Mucosa of descending colon (tissue), 3 donors: ENCODE results near the gene TMEM272. TPM values are rescaled to one million over a fixed set of nuclear protein-coding genes. Genes with fewer than 3 reads are reported as not detected.

Experiments used
- ATAC-seq: fragments of 200-7000 bp; cut with Tn5 transposase; one replicate; pipeline ENCODE4 v1.9.1; 2020; ENCODE audit warnings: mild to moderate bottlenecking, moderate library complexity
- DNase-seq, 3 donors: peaks; one replicate each; pipeline ENCODE4 v3.0.0-alpha.2; 2020
- H3K36me3 ChIP-seq: fragments of 200-600 bp; one replicate; pipeline ENCODE4 v1.8.0; 2021; ENCODE audit warnings: low read depth, mild to moderate bottlenecking
- H3K4me1 ChIP-seq: fragments of 200-600 bp; one replicate; pipeline ENCODE4 v1.8.0; 2021; ENCODE audit warnings: low read depth, mild to moderate bottlenecking
- H3K4me3 ChIP-seq: fragments of 200-600 bp; one replicate; pipeline ENCODE4 v1.8.0; 2021; ENCODE audit warnings: mild to moderate bottlenecking
- H3K9me3 ChIP-seq: fragments of 200-600 bp; one replicate; pipeline ENCODE4 v1.8.0; 2021; ENCODE audit warnings: mild to moderate bottlenecking
- CTCF ChIP-seq: fragments of 200-600 bp; IDR thresholded peaks from one replicate; pipeline ENCODE4 v1.8.0; 2022; ENCODE audit warnings: antibody characterized with exemption, mild to moderate bottlenecking
- intact Hi-C, 2 donors: fragments of 100-400 bp; cut with DNase I in 1 of 2; cut with micrococcal nuclease in 1 of 2; formaldehyde crosslinking; loops; one replicate each; pipeline versions ENCODE4 v1.11.0 to v1.11.1; 2022; cut with DNase I, micrococcal nuclease
- total RNA-seq, 3 donors: library from RNA; stranded (reverse); fragmentation: NEBNext Ultra II Directional in 2 of 3; extraction: Animal tissue kit (Norgen Biotek cat#: 25700) in 2 of 3; gene quantifications; one replicate each; pipeline versions ENCODE4 v1.2.1 to v1.2.4, GENCODE V29; 2021 to 2023
- donor health status: DM: no; HTN: no; CAD: no; lungs with moderate emphysema.
- donor health status: DM: no; HTN: no; CAD: no.
- donor health status: DM: no; HTN: yes; CAD: no.

TMEM272 gene
- total RNA-seq, 3 donors from 2014 or later, result 0.07 to 0.35 (median 0.29) TPM

DNA sequence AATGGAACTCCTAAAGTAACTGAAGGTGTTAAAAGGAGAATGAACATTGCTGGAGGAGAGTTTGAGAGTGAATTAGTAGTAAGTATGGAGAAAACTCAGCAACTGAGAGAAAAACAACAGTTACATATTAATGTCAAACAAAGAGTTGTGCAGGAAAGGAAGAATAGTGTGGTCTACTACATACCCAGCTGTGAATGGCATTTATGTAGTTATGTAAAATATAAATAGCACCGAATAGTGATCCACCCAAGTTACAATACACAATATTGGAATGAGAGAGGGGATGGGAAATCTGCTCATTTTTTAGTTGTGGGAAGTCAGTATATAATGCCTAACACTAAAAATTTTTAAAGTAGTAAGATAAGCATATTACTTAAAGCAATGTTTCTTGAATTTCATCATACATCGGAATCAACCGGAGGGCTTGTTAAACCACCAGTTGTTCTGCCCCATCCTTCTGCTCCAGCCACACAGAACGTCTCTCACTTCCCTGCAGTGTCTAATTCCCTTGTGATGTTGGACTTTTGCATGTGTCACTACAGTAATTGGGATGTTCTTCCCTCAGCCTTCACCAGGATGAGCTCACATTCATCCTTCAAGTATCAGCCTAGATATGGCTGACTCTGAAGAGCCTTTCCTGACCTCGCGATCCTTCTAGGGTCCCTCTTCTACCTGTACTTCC lies 28.3 kb upstream of the TMEM272 start:
- no peaks in the 10 kb centered on the region for H3K9me3 ChIP-seq
- DNase-seq (no peak), ATAC-seq (no peak)
- no peaks in the 10 kb centered on the region for H3K36me3 ChIP-seq
- no peak for TF ChIP-seq CTCF
- intact Hi-C loops, result no loop called here
- no peaks in the 10 kb centered on the region for H3K4me1 ChIP-seq
- H3K4me3 ChIP-seq, result no peak overlapping the region

DNA sequence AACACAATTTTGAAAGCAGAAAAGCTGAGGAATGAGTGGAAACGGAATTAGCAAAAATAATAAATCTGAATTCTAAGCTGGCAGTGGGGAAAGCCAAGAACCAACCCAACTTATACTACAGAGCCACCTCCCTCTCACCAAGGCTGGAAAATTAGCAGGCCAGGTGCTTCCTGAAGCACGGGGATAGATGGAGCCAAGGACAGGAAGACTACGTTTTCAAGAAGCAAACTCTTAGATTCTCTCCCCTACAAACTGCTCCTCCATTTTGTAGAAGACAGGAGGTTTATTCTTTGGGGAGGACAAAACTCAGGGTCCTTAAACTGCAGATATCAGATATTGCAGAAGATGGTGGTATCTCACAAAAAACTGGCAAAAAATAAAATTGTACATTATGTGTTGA lies 25.6 kb upstream of the TMEM272 start:
- no peaks in the 10 kb centered on the region for H3K36me3 ChIP-seq

GRCh38 chr13:51869916-51870315 lies 24.9 kb upstream of the TMEM272 start:
- ATAC-seq (no peak), DNase-seq (no peak)
- H3K9me3 ChIP-seq, result no peaks in the 10 kb centered on the region
- no peak overlapping the region for H3K4me3 ChIP-seq
- intact Hi-C loops, result no loop called here
- H3K36me3 ChIP-seq, result no peaks in the 10 kb centered on the region
- no peak for TF ChIP-seq CTCF
- no peaks in the 10 kb centered on the region for H3K4me1 ChIP-seq

More for the DNA sequence above, 25.6 kb upstream of the TMEM272 start:
- Histone ChIP-seq H3K9me3 (no peaks in the 10 kb centered on the region), H3K4me3 (no peak overlapping the region), H3K4me1 (no peaks in the 10 kb centered on the region)
- no peak for TF ChIP-seq CTCF
- intact Hi-C loops, result no loop called here
- ATAC-seq (no peak), DNase-seq (no peak)

GRCh38 chr13:51867062-51867461 lies 22.1 kb upstream of the TMEM272 start:
- TF ChIP-seq CTCF, result no peak
- intact Hi-C loops, result no loop called here
- H3K4me3 ChIP-seq, result no peak overlapping the region
- H3K9me3 ChIP-seq, result no peaks in the 10 kb centered on the region
- no peak for ATAC-seq
- H3K36me3 ChIP-seq, result no peaks in the 10 kb centered on the region
- H3K4me1 ChIP-seq, result no peaks in the 10 kb centered on the region
- no peak for DNase-seq

DNA sequence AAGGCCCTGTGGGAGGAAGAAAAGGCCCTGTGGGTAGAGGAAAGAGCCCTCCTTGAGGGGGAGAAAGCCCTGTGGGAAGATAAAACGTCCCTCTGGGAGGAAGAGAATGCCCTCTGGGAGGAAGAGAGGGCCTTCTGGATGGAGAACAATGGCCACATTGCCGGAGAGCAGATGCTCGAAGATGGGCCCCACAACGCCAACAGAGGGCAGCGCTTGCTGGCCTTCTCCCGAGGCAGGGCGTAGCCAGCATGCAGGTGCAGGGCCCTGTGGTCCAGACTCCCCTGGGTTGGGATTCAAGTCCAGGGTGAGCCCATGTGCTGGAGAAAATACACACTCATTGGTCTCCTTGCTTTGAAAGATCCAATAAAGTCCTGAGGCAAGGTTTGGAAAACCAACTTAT lies 20.9 kb upstream of the TMEM272 start:
- Histone ChIP-seq H3K4me3 (no peak overlapping the region), H3K9me3 (no peaks in the 10 kb centered on the region), H3K4me1 (no peaks in the 10 kb centered on the region), H3K36me3 (no peaks in the 10 kb centered on the region)
- ATAC-seq, result no peak
- intact Hi-C loops, result no loop called here
- no peak for DNase-seq
- no peak for TF ChIP-seq CTCF

DNA sequence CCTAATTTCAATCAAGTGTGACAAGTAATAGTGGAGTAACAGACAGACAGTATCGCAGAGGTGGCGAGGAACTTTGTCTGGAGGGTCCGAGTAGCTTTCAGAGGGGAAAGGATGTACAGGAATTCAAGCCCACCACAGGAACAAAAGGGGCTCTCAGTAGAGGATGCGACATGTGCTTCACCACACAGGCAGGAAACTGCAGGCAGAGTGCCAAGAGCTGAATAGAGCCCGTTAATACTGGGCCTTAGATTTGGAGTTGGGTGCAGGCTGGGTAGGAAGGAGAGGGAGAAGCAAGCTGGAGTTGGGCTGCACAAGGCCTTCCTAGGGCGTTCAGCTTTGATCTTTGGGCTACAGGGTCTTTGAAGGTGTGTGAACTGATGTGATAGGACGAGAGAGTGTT lies 18.0 kb upstream of the TMEM272 start:
- no peaks in the 10 kb centered on the region for H3K9me3 ChIP-seq

More for the DNA sequence above, 18.0 kb upstream of the TMEM272 start:
- intact Hi-C loops, result no loop called here
- ATAC-seq, result no peak
- TF ChIP-seq CTCF, result no peak
- DNase-seq, result no peak
- no peaks in the 10 kb centered on the region for H3K36me3 ChIP-seq
- no peaks in the 10 kb centered on the region for H3K4me1 ChIP-seq
- no peak overlapping the region for H3K4me3 ChIP-seq
